Fibroblast of the aortic adventitia (primary cell): ENCODE data around the gene RBM6. TPM values are rescaled to one million over a fixed set of nuclear protein-coding genes. Genes with fewer than 3 reads are reported as not detected.
A peak's percentile ranks its signal among the peaks of the same experiment; 100 is the strongest.

Experiments
- DNase-seq: peaks from one replicate; pipeline ENCODE4 v3.0.0-alpha.2; 2010; ENCODE audit warnings: low read depth
- H3K4me3 ChIP-seq: 2 replicates; pipeline ENCODE4 v1.5.1; 2011; ENCODE audit warnings: low read depth, mild to moderate bottlenecking, control low read depth, low read length, moderate library complexity
- total RNA-seq: library from RNA; depleted of rRNA; stranded (reverse); fragments of >200 nt; gene quantifications from 2 replicates; pipeline ENCODE4 v1.2.3, GENCODE V29; 2012; ENCODE audit warnings: low replicate concordance
- TF ChIP-seq, protein P1 (sequence below): IDR thresholded peaks from 2 replicates; pipeline ENCODE4 v1.5.1; 2011; ENCODE audit warnings: mild to moderate bottlenecking, low read length, control low read depth, inconsistent platforms; ENCODE audit not compliant: insufficient read depth

The RBM6 gene
- total RNA-seq, 1 donor, result 48.5 TPM

DNA sequence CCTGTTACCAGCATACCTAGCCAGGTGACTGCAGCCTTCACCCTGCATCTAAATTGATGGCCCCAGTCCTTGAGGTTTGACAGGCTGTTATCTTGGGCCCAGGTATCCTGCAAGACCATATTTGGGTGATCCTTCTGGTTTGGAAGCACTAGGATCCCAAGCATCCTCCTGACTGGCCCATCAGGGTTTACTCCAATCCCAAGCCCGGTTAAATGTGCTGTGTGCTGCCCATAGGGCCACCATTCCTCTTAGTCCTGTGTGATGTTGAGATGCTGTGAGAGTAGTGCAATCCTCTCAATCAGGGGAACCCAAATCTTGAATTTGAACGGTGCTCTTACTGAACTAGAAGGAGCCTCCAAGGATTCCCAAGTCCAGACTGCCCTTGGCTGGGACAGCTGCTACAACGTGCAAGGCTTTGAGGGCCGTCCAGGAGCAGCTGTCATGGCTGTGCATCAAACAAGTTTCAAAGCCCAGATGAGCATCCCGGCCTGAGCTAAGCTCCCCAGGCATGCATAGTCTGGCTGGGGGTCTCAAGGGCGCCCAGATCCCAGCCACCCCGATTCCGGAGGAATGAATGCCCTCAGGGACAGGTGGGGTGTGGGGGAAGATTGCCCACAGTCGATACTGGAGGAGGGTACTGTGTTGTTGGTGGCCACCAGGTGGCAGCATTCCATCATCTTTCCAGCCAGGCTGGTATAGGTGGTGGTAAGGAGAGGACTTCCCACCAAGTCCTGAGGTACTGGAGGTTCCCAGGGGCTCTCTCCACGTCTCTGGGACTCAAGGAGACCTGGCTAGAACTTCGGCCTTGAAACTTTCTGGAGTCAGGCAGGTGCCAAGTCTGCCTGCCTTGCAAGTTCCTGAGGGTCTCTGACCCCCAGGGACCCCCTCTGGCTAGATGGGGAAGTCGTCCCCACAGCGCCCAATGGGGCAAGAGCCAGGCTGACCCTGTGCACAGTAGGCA lies 181.4 kb downstream of the RBM6 start:
- no peak overlapping the region for H3K4me3 ChIP-seq
- peak; percentile 86 for DNase-seq
- TF ChIP-seq, protein P1, sequence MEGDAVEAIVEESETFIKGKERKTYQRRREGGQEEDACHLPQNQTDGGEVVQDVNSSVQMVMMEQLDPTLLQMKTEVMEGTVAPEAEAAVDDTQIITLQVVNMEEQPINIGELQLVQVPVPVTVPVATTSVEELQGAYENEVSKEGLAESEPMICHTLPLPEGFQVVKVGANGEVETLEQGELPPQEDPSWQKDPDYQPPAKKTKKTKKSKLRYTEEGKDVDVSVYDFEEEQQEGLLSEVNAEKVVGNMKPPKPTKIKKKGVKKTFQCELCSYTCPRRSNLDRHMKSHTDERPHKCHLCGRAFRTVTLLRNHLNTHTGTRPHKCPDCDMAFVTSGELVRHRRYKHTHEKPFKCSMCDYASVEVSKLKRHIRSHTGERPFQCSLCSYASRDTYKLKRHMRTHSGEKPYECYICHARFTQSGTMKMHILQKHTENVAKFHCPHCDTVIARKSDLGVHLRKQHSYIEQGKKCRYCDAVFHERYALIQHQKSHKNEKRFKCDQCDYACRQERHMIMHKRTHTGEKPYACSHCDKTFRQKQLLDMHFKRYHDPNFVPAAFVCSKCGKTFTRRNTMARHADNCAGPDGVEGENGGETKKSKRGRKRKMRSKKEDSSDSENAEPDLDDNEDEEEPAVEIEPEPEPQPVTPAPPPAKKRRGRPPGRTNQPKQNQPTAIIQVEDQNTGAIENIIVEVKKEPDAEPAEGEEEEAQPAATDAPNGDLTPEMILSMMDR, result peak; percentile 76

DNA sequence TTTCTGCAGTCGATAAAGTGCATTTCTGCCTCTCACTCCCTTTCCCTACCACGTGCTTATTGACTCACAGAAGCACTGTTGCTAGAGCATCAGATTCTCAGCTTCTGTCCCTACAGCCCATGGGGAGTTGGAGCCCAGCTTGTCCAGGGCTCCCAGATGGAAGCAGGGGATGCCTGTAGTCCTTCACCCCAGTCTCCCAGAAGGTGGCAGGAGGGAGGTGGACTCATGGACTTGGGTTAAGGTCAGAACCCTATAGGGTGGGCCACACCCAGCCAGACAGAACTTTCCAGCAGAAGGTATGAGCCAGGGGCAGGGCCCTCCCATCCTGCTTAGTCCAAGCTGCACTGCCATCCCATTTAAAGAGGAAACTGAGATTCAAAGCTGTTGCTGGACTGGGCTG lies 182.1 kb downstream of the RBM6 start:
- TF ChIP-seq, protein P1, result peak; percentile 24
- peak; percentile 36 for DNase-seq
- no peak overlapping the region for H3K4me3 ChIP-seq

DNA sequence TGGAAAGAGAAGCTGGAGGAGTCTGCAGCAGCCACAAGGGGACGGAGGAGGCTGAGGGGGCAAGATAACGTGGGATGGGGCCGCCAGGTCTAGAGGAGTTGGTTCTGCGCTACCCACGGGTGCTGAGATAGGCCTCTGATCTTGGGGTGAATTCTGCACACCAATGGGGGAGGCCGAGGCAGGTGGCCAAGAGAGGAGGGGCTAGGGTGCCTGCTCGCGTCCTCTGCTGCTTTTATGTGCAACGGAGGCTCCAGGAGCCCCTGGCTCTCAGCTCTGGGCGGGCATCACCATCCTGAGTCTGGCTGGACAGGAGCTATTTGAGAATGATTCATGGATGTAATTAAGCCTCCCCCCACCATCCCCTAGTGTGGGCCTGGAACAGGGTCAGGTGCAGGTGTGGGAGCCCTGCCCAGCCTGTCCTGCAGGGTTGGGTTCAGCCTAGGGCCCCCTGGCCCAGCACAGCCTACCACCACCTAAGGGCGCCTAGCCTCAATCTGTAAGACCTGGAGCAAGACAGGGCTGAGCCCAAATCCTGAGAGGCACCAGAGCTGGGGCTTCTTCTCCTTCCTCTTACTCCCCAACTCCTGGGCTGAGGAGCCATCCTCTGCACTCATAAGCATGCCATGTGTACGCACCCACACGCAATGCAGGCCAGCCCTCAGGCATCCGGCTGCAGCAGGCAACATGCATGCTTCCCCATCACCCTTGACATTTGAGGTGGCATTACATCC lies 182.9 kb downstream of the RBM6 start:
- DNase-seq, result no peak
- TF ChIP-seq, protein P1, result no peak
- H3K4me3 ChIP-seq, result no peak overlapping the region

DNA sequence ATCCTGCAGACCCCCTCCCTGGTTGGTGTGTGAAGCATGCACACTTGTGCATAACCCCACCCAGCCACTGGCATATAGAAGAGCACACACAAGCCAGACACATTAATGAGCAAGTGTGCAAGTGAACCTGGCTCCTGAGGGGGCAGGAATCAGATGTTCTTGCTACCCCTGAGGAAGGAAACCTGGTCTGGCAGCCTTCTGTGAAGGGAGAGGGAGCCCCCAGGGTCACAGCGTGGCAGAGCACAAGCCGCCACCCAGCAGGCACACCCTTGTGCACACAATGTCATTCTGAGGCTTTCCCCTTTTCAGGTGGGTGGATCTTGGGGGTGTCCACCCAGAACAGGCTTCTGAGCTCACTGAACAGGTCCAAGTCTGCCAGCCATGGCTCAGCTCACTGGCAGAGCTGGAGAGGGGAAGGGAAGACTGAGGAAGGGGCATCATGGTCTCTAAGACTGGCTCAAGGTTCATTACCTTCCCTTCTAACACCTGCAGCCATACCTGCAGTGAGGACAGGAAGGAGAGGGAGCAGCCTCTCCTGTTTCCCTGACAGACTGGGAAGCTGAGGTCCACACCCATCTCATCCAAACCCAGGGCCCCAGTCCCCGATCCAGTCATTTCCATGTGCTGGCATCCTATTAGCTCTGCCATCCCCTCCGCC lies 183.6 kb downstream of the RBM6 start:
- TF ChIP-seq, protein P1, result no peak
- DNase-seq, result no peak
- H3K4me3 ChIP-seq, result no peak overlapping the region

DNA sequence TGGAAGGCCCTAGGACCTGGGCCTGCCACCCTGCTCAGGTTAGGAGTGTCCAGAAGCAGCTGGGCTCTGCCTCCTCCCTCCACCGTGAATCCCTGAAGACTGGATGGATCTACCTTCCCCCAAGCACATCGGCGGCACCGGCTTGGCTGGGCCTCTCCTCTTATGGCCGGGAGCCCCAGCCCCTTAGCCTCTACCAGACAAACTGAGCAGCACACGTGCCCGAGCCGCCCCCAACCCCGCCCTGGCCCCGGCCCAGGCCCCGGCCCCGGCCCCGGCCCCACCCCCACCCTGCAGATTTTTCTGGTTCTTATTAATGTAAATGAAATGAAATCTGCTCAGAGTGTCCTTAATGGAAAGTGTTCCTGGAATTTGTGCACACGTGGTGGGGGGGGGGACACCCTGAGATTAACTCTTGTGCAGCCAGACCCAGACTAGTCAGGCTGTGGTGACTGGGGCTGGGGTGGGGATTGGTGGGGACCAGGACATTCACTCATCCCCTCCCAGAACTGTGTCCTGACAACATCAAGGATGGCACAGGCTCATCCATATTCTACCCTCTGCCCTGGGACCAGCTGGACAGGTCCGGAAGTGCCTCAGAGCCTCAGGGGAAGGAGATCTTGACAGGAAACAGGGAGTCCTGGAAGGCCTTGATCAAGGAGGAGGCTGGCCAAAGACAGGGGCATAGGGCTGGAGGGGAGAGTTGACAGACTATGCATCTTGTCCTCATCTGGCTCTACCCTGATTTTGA lies 184.3 kb downstream of the RBM6 start:
- no peak overlapping the region for H3K4me3 ChIP-seq
- no peak for DNase-seq
- TF ChIP-seq, protein P1, result no peak

DNA sequence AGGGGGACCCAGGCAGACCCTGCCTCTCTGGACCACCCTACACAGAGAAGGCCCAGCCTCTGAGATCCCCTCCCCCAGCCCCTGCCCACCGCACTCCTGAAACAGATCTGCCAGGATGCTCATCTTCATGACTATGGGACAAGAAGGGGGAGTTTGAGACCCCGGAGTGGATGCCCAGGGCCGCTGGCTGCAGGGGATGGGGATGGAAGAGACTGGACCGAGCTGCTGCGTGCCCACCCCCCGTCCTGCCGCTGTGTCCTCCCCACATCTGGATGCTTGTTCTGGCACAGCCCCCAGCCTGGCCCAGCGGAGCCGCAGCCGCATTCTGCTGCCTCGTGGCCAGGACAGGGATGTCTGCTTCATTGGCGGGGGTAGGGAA lies 184.8 kb downstream of the RBM6 start:
- DNase-seq, result no peak
- H3K4me3 ChIP-seq, result no peak overlapping the region

More for the DNA sequence above, 184.8 kb downstream of the RBM6 start:
- TF ChIP-seq, protein P1, result no peak
